Erythroblast (primary cell): ENCODE data around the gene RGL2.

Source experiments
- GATA1 ChIP-seq: IDR thresholded peaks from 2 replicates; pipeline ENCODE4 v1.6.1; 2011; ENCODE audit warnings: low read depth, mild to moderate bottlenecking, control low read depth, low read length, moderate library complexity
- POLR2A ChIP-seq: IDR thresholded peaks from 2 replicates; pipeline ENCODE4 v1.6.1; 2011; ENCODE audit warnings: mild to moderate bottlenecking, low read length

GRCh38 chr6:33273129-33273923 lies 25.4 kb downstream of the RGL2 start:
- TF ChIP-seq POLR2A: no peak
- TF ChIP-seq GATA1: no peak
